ENCODE measurements around the gene FSD1. TPM values are rescaled to one million over a fixed set of nuclear protein-coding genes. Genes with fewer than 3 reads are reported as not detected.
A peak's percentile ranks its signal among the peaks of the same experiment; 100 is the strongest.

Gene FSD1
- total RNA-seq, 1 donor from 2014 or later, result not detected

DNA sequence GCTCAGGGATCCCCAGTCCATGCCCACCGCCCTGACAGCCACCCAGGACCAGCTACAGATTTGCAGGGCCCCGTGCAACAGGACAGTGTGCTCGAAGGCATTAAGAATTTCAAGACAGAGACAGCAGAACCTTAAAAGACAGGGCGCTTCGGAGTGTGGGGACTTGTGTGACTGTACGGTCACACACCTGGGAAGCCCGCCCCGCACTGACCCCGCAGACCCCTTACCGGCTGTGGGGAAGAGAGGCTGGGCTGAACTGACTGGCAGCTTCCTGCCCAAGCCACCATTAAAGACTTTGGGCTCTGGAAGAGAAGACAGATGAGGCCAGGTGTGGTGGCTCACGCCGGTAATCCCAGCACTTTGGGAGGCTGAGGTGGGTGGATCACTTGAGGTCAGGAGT, 19.8 kb downstream of the FSD1 start:
- Histone ChIP-seq H3K9me3 (no peaks in the 10 kb centered on the region), H3K4me3 (no peak overlapping the region), H3K27me3 (no peaks in the 10 kb centered on the region), H3K36me3 (no peaks in the 10 kb centered on the region), H3K4me1 (peaks cover 6 to 8% of the 10 kb centered on the region in 2 donors), H3K27ac (no peak overlapping the region)
- intact Hi-C loops (cut with DNase I), result no loop called here
- TF ChIP-seq, protein P1, sequence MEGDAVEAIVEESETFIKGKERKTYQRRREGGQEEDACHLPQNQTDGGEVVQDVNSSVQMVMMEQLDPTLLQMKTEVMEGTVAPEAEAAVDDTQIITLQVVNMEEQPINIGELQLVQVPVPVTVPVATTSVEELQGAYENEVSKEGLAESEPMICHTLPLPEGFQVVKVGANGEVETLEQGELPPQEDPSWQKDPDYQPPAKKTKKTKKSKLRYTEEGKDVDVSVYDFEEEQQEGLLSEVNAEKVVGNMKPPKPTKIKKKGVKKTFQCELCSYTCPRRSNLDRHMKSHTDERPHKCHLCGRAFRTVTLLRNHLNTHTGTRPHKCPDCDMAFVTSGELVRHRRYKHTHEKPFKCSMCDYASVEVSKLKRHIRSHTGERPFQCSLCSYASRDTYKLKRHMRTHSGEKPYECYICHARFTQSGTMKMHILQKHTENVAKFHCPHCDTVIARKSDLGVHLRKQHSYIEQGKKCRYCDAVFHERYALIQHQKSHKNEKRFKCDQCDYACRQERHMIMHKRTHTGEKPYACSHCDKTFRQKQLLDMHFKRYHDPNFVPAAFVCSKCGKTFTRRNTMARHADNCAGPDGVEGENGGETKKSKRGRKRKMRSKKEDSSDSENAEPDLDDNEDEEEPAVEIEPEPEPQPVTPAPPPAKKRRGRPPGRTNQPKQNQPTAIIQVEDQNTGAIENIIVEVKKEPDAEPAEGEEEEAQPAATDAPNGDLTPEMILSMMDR (IDR thresholded peaks at IDR 0.05), result no peak
- no peak for DNase-seq (ENCODE audit: low spot score in 2 of 2)

DNA sequence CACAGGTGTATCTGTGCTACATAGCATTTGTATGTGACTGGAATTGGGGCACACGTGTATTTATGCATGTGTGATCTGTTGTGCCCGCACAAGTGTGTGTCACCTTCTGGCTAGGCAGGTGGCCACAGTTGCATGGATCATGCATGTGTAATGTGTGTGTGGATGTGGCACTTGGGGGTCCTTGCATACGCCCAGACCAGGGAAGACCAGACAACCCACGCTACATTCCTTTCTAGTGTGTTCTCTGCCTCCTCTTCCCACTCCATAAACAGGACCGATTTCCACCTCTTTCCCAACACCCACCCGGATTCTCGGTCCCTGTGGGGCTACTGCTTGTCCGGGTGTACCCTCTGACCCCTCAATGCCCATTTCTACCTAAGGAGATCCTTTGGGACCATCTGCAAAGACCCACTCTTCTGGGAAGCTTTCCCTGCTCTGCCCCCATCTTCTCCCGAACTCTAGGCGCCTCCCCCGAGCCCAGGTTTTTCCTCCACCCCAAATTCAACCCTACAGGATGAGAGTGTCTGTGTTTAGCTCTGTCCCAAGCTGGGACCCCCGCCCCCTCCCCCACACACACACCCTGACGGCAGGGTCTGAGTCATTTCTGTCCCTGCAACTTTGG, 21.9 kb downstream of the FSD1 start:
- Histone ChIP-seq H3K4me3 (peak overlapping the region in 1 of 2 donors; percentile 65), H3K27me3 (no peaks in the 10 kb centered on the region), H3K4me1 (peaks cover 6 to 8% of the 10 kb centered on the region in 2 donors), H3K9me3 (no peaks in the 10 kb centered on the region), H3K27ac (no peak overlapping the region), H3K36me3 (no peaks in the 10 kb centered on the region)
- TF ChIP-seq, protein P1 (IDR thresholded peaks at IDR 0.05), result no peak
- intact Hi-C loops (cut with DNase I), result no loop called here
- DNase-seq (ENCODE audit: low spot score in 2 of 2), result no peak

DNA sequence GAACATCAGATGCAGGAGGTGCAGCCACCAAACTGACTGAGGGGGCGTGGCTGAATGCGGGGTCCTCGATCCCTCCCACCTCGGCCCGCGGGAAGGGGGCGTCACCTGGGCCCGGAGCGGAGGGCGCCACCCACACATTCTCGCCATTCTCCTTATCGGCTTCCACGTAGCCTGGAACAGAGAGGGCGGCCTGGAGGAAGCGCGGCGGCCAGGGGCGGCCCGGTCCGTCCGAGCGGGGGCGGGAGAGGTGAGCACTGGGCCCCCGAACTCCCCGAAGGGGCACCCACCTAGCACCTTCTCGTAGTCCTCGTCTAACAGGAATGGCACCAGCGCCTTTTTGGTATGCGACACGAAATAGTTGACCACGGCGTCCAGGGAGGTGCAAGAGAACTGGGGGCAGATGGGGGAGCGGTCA, 22.4 kb downstream of the FSD1 start:
- no peak overlapping the region for H3K27ac ChIP-seq
- no peaks in the 10 kb centered on the region for H3K36me3 ChIP-seq
- H3K4me3 ChIP-seq, result peak overlapping the region; percentile 40 to 65
- TF ChIP-seq, protein P1 (IDR thresholded peaks at IDR 0.05), result no peak
- intact Hi-C loops (cut with DNase I), result no loop called here
- no peak for DNase-seq (ENCODE audit: low spot score in 2 of 2)
- peaks cover 6 to 8% of the 10 kb centered on the region in 2 donors for H3K4me1 ChIP-seq
- H3K9me3 ChIP-seq, result no peaks in the 10 kb centered on the region
- H3K27me3 ChIP-seq, result no peaks in the 10 kb centered on the region

DNA sequence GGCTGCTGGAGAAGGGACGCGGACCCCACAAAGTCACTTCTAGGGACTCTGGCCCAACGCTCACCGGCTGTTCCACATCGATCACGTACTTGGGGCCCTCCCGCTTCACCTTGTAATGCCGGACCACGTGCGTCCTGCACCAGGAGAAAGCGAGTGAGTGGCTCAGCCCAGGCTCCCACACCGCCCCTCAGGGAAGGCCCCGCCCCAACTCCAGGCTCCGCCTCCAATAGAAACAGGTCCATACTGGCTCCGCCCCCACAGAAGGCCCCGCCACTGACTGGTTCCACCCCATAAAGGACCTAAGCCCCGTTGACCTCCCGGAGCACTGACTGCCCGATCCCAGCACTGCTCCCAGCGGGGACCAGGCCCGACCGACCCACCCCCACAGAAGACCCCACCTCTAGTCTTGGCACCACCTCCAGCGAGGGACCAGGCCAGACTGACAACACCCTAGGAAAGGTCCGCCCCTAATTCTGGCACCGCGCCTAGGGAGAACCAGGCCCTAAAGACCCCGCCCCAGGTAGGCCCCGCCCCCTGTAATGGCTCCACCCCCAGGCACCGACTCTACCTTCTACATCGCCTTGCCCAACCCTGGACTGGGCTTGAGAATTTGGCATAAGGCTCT, 23.0 kb downstream of the FSD1 start:
- DNase-seq (ENCODE audit: low spot score in 2 of 2), result peak; percentile 32 to 85
- H3K27ac ChIP-seq, result no peak overlapping the region

DNA sequence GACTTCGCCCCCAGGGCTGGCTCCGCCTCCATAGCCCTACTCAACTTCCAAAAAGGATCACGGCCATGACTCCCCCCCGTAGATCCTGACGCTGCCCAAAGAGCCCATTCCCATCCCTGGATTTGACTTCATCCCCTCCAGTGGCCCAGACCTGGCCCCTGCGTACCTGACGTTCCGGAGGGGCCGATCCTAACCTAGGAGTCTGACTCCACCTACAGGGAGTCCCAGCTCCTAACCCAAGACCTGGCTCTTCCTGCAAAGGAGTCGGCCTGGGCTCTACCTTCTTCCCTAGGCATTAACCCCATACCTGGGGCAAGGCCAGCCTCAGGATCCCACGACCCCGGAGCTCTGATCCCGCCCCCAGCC, 23.5 kb downstream of the FSD1 start:
- H3K36me3 ChIP-seq, result no peaks in the 10 kb centered on the region
- no peaks in the 10 kb centered on the region for H3K9me3 ChIP-seq
- peak overlapping the region; percentile 40 to 65 for H3K4me3 ChIP-seq
- H3K4me1 ChIP-seq, result peaks cover 6 to 8% of the 10 kb centered on the region in 2 donors
- intact Hi-C loops (cut with DNase I), result loop anchor here (1.0 kb wide), 2 partner anchors 15 to 74 kb away; partner anchors contain the start of genes CHAF1A and MPND
- no peak overlapping the region for H3K27ac ChIP-seq
- no peaks in the 10 kb centered on the region for H3K27me3 ChIP-seq
- TF ChIP-seq, protein P1 (IDR thresholded peaks at IDR 0.05), result no peak
- no peak for DNase-seq (ENCODE audit: low spot score in 2 of 2)

More for the DNA sequence above, 23.0 kb downstream of the FSD1 start:
- intact Hi-C loops (cut with DNase I), result no loop called here
- H3K27me3 ChIP-seq, result no peaks in the 10 kb centered on the region
- peaks cover 6 to 8% of the 10 kb centered on the region in 2 donors for H3K4me1 ChIP-seq
- no peaks in the 10 kb centered on the region for H3K36me3 ChIP-seq
- H3K9me3 ChIP-seq, result no peaks in the 10 kb centered on the region
- TF ChIP-seq, protein P1 (IDR thresholded peaks at IDR 0.05), result no peak
- H3K4me3 ChIP-seq, result peak overlapping the region; percentile 40 to 65

Measured in ascending aorta (tissue), 2 donors.